ENCODE data around the gene TRAK2. TPM values are rescaled to one million over a fixed set of nuclear protein-coding genes. Genes with fewer than 3 reads are reported as not detected.

TRAK2 gene
- total and polyA plus RNA-seq, 2 experiments from 2014 or later = 6.7 to 17.0 TPM

DNA sequence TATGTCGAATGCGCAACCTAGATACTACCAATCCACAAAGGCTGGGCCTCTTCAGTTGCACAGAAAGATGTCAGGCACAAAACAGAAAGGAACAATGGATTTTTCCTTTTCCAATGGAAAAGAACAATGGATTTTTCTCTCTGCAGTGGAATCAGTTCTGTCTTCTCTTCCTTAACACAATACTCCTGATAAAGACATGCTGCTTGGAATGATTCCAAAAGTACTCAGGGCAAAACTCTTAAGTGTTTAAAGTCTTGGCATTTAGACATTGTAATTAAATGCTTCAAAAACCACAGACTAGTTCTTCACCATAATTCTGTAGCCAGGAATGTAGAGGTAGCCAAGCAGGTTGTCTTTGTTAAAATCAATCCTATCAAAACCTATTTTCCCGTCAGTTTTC, 47.4 kb downstream of the TRAK2 start (continued):
- no peak for TF ChIP-seq ETS1 (IDR thresholded peaks at IDR 0.05)
- no peak for TF ChIP-seq EZH2phosphoT487 (IDR thresholded peaks at IDR 0.05; ENCODE audit: unreplicated experiment)
- TF ChIP-seq POLR2AphosphoS5 (IDR thresholded peaks at IDR 0.05; ENCODE audit: low read depth) = no peak
- TF ChIP-seq, protein P1, sequence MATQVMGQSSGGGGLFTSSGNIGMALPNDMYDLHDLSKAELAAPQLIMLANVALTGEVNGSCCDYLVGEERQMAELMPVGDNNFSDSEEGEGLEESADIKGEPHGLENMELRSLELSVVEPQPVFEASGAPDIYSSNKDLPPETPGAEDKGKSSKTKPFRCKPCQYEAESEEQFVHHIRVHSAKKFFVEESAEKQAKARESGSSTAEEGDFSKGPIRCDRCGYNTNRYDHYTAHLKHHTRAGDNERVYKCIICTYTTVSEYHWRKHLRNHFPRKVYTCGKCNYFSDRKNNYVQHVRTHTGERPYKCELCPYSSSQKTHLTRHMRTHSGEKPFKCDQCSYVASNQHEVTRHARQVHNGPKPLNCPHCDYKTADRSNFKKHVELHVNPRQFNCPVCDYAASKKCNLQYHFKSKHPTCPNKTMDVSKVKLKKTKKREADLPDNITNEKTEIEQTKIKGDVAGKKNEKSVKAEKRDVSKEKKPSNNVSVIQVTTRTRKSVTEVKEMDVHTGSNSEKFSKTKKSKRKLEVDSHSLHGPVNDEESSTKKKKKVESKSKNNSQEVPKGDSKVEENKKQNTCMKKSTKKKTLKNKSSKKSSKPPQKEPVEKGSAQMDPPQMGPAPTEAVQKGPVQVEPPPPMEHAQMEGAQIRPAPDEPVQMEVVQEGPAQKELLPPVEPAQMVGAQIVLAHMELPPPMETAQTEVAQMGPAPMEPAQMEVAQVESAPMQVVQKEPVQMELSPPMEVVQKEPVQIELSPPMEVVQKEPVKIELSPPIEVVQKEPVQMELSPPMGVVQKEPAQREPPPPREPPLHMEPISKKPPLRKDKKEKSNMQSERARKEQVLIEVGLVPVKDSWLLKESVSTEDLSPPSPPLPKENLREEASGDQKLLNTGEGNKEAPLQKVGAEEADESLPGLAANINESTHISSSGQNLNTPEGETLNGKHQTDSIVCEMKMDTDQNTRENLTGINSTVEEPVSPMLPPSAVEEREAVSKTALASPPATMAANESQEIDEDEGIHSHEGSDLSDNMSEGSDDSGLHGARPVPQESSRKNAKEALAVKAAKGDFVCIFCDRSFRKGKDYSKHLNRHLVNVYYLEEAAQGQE (IDR thresholded peaks at IDR 0.05; ENCODE audit: unreplicated experiment) = no peak
- no peak for TF ChIP-seq STAT1 (IDR thresholded peaks at IDR 0.05; ENCODE audit: unreplicated experiment)
- no peak for TF ChIP-seq CTCF (conservative IDR thresholded peaks at IDR 0.05; ENCODE audit: low read depth in 2 of 2)
- TF ChIP-seq ZNF114 (CRISPR knock-in tag; IDR thresholded peaks at IDR 0.05) = no peak

DNA sequence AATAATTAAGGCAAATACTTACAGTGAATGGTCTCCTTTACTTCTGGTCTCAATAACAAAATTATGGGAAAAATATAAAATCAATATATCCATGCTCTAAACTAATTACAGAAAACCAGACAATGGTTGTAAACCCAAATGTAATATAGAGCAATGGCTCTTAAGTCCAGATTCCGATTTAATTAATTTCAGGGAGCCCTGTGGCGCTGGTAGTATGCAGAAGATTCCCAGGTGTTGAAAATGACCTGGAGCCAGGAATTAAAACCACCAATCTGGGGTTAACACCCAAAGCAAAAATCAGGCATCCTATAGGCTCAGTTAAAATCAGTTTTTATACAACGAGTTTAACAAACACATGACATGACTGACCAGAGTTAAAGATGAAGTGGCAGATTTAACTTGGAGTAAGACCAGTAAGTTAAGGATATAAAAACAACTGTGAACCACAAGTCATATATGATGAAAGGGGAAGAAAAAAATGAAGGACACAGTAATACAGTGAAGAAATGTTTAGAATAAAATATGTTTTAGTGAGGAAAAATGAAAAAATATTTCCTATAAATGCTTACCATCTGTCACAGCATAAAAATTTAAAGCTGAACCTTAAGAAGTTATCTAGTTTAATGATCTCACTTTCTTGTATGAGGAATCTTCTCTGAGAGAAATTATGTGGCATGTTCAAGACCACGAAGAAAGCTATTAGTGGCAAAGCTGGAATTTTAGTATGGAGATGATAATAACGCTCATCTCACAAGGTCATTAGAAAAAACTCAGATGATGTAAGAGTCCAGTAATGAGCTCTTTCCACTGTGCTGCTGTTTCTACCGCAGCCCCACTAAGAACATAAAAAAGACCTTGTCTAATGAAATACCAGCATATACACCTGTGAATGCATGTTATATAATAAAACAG, 48.4 kb downstream of the TRAK2 start:
- DNase-seq (ENCODE audit: low spot score) (no peak), ATAC-seq (no peak)
- Mint-ChIP-seq H3K4me1 (no peaks in the 10 kb centered on the region), H3K36me3 (ENCODE audit: low read depth) (no peaks in the 10 kb centered on the region), H3K9me3 (no peaks in the 10 kb centered on the region), H3K4me3 (no peak overlapping the region), H3K27ac (peak overlapping the region; percentile 74; the same call in 1 of the 2 replicates), H3K27me3 (ENCODE audit: insufficient read depth, low read depth, poor library complexity) (no peaks in the 10 kb centered on the region)
- Histone ChIP-seq H3K4me3 (no peak overlapping the region), H3K27me3 (ENCODE audit: insufficient read depth) (no peaks in the 10 kb centered on the region), H3K4me2 (no peak overlapping the region), H3K79me2 (replicated peaks; ENCODE audit: insufficient read depth) (no peaks in the 10 kb centered on the region), H3K27ac (ENCODE audit: low read depth) (no peak overlapping the region), H3K4me1 (ENCODE audit: insufficient read depth) (no peaks in the 10 kb centered on the region), H3K36me3 (ENCODE audit: insufficient read depth) (no peaks in the 10 kb centered on the region), H3F3A (replicated peaks; ENCODE audit: low read depth) (no peaks in the 10 kb centered on the region), H3K9me2 (ENCODE audit: insufficient read depth) (no peaks in the 10 kb centered on the region), H2AFZ (no peak overlapping the region), H4K20me1 (replicated peaks; ENCODE audit: insufficient read depth) (no peaks in the 10 kb centered on the region; the same call in 1 of the 2 replicates)
- TF ChIP-seq CTCF (conservative IDR thresholded peaks at IDR 0.05; ENCODE audit: low read depth in 2 of 2) (no peak), POLR2AphosphoS5 (IDR thresholded peaks at IDR 0.05; ENCODE audit: low read depth) (no peak), JUNB (IDR thresholded peaks at IDR 0.05; ENCODE audit: unreplicated experiment) (no peak), CREB1 (CRISPR knock-in tag; IDR thresholded peaks at IDR 0.05; ENCODE audit: low read depth) (no peak), EZH2phosphoT487 (IDR thresholded peaks at IDR 0.05; ENCODE audit: unreplicated experiment) (no peak), STAT1 (IDR thresholded peaks at IDR 0.05; ENCODE audit: unreplicated experiment) (no peak), EZH2 (IDR thresholded peaks at IDR 0.05; ENCODE audit: low read depth, unreplicated experiment) (no peak), ZNF331 (CRISPR knock-in tag; IDR thresholded peaks at IDR 0.05; ENCODE audit: low read depth) (no peak), ZNF114 (CRISPR knock-in tag; IDR thresholded peaks at IDR 0.05) (no peak), NANOG (IDR thresholded peaks at IDR 0.05; ENCODE audit: borderline replicate concordance) (no peak)
- TF ChIP-seq, protein P1 (IDR thresholded peaks at IDR 0.05; ENCODE audit: unreplicated experiment) = no peak

Data from GM23338 (cell line).